ENCODE data around the gene CORIN. TPM values are rescaled to one million over a fixed set of nuclear protein-coding genes. Genes with fewer than 3 reads are reported as not detected.
"Not testable (repeated sequence)": the region's sequence is repeated elsewhere in the genome, so short reads cannot be mapped to it uniquely, and the experiment has no call there.

CORIN gene
- total RNA-seq, 1 experiment from 2014 or later, result 0.07 TPM

- CTCF ChIA-PET, result no interaction called here
- BruUV-seq (replicated peaks), result no TSS peak
- H3K36me3 Mint-ChIP-seq (ENCODE audit: insufficient read depth, unreplicated experiment), result no peaks in the 10 kb centered on the region
- no peak overlapping the region for H3K4me3 Mint-ChIP-seq (ENCODE audit: low read depth, unreplicated experiment)
- no peaks in the 10 kb centered on the region for H3K4me1 Mint-ChIP-seq (ENCODE audit: low read depth, unreplicated experiment)
- intact Hi-C loops (cut with micrococcal nuclease; ENCODE audit: unreplicated experiment), result no loop called here
- TF ChIP-seq CTCF (IDR thresholded peaks at IDR 0.05; ENCODE audit: unreplicated experiment), result no peak
- H3K27ac Mint-ChIP-seq (ENCODE audit: unreplicated experiment), result no peak overlapping the region
- H3K9me3 Mint-ChIP-seq (ENCODE audit: low read depth, unreplicated experiment), result no peaks in the 10 kb centered on the region
- DNase-seq, result no peak
- no peaks in the 10 kb centered on the region for H3K27me3 Mint-ChIP-seq (ENCODE audit: unreplicated experiment)
Observed at GRCh38 chr4:47776353-47776752, 61.5 kb downstream of the CORIN start.

GRCh38 chr4:47774079-47774478 is 63.8 kb downstream of the CORIN start:
- CTCF ChIA-PET, result no interaction called here
- Mint-ChIP-seq H3K36me3 (ENCODE audit: insufficient read depth, unreplicated experiment) (no peaks in the 10 kb centered on the region), H3K27ac (ENCODE audit: unreplicated experiment) (no peak overlapping the region), H3K9me3 (ENCODE audit: low read depth, unreplicated experiment) (no peaks in the 10 kb centered on the region), H3K4me3 (ENCODE audit: low read depth, unreplicated experiment) (no peak overlapping the region), H3K4me1 (ENCODE audit: low read depth, unreplicated experiment) (no peaks in the 10 kb centered on the region), H3K27me3 (ENCODE audit: unreplicated experiment) (no peaks in the 10 kb centered on the region)
- intact Hi-C loops (cut with micrococcal nuclease; ENCODE audit: unreplicated experiment), result no loop called here
- TF ChIP-seq CTCF (IDR thresholded peaks at IDR 0.05; ENCODE audit: unreplicated experiment), result no peak
- no TSS peak for BruUV-seq (replicated peaks)
- DNase-seq, result no peak

GRCh38 chr4:47771020-47771419 is 66.8 kb downstream of the CORIN start:
- H3K9me3 Mint-ChIP-seq (ENCODE audit: low read depth, unreplicated experiment), result no peaks in the 10 kb centered on the region
- H3K36me3 Mint-ChIP-seq (ENCODE audit: insufficient read depth, unreplicated experiment), result no peaks in the 10 kb centered on the region
- no peaks in the 10 kb centered on the region for H3K4me1 Mint-ChIP-seq (ENCODE audit: low read depth, unreplicated experiment)
- H3K4me3 Mint-ChIP-seq (ENCODE audit: low read depth, unreplicated experiment), result no peak overlapping the region
- no peak for TF ChIP-seq CTCF (IDR thresholded peaks at IDR 0.05; ENCODE audit: unreplicated experiment)
- intact Hi-C loops (cut with micrococcal nuclease; ENCODE audit: unreplicated experiment), result no loop called here
- H3K27ac Mint-ChIP-seq (ENCODE audit: unreplicated experiment), result no peak overlapping the region
- H3K27me3 Mint-ChIP-seq (ENCODE audit: unreplicated experiment), result peaks cover 16% of the 10 kb centered on the region
- BruUV-seq (replicated peaks), result no TSS peak
- no peak for DNase-seq
- CTCF ChIA-PET, result no interaction called here

DNA sequence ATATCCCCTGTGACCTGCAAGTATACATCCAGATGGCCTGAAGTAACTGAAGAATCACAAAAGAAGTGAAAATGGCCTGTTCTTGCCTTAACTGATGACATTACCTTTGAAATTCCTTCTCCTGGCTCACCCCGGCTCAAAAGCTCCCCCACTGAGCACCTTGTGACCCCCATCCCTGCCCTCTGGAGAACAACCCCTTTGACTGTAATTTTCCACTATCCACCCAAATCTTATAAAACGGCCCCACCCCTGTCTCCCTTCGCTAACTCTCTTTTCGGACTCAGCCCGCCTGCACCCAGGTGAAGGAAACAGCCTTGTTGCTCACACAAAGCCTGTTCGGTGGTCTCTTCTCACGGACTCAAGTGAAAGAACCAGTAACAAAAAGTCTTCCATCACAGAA is 69.9 kb downstream of the CORIN start:
- H3K4me1 Mint-ChIP-seq (ENCODE audit: low read depth, unreplicated experiment); H3K27ac Mint-ChIP-seq (ENCODE audit: unreplicated experiment); H3K9me3 Mint-ChIP-seq (ENCODE audit: low read depth, unreplicated experiment); H3K4me3 Mint-ChIP-seq (ENCODE audit: low read depth, unreplicated experiment); intact Hi-C loops (cut with micrococcal nuclease; ENCODE audit: unreplicated experiment); BruUV-seq (replicated peaks); CTCF ChIA-PET; DNase-seq; H3K36me3 Mint-ChIP-seq (ENCODE audit: insufficient read depth, unreplicated experiment): not testable (repeated sequence)
- H3K27me3 Mint-ChIP-seq (ENCODE audit: unreplicated experiment), result peaks cover 16% of the 10 kb centered on the region

GRCh38 chr4:47763279-47763678 is 74.6 kb downstream of the CORIN start:
- no TSS peak for BruUV-seq (replicated peaks)
- Mint-ChIP-seq H3K27ac (ENCODE audit: unreplicated experiment) (no peak overlapping the region), H3K9me3 (ENCODE audit: low read depth, unreplicated experiment) (no peaks in the 10 kb centered on the region), H3K36me3 (ENCODE audit: insufficient read depth, unreplicated experiment) (no peaks in the 10 kb centered on the region), H3K4me1 (ENCODE audit: low read depth, unreplicated experiment) (no peaks in the 10 kb centered on the region), H3K4me3 (ENCODE audit: low read depth, unreplicated experiment) (no peak overlapping the region), H3K27me3 (ENCODE audit: unreplicated experiment) (peaks cover 9% of the 10 kb centered on the region)
- intact Hi-C loops (cut with micrococcal nuclease; ENCODE audit: unreplicated experiment), result no loop called here
- TF ChIP-seq CTCF (IDR thresholded peaks at IDR 0.05; ENCODE audit: unreplicated experiment), result no peak
- CTCF ChIA-PET, result no interaction called here
- no peak for DNase-seq
